Neural crest cell (in vitro differentiated cells): ENCODE results near the gene FOXL1. TPM values are rescaled to one million over a fixed set of nuclear protein-coding genes. Genes with fewer than 3 reads are reported as not detected.

Experiments used
- DNase-seq: peaks from one replicate; pipeline ENCODE4 v3.0.0; 2021; ENCODE audit warnings: low read depth, mixed read lengths, low spot score
- H3K27ac Mint-ChIP-seq: one replicate; pipeline ENCODE4 v1.8.0; 2021; ENCODE audit warnings: mild to moderate bottlenecking, mixed read lengths; ENCODE audit not compliant: unreplicated experiment
- H3K27me3 Mint-ChIP-seq: 2 replicates; pipeline ENCODE4 v1.8.0; 2021; ENCODE audit warnings: low read depth, mild to moderate bottlenecking, mixed read lengths
- H3K36me3 Mint-ChIP-seq: 2 replicates; pipeline ENCODE4 v1.8.0; 2021; ENCODE audit warnings: low read depth, mild to moderate bottlenecking, mixed read lengths
- H3K4me1 Mint-ChIP-seq: 2 replicates; pipeline ENCODE4 v1.8.0; 2021; ENCODE audit warnings: mixed read lengths
- H3K4me3 Mint-ChIP-seq: one replicate; pipeline ENCODE4 v1.8.0; 2021; ENCODE audit warnings: mild to moderate bottlenecking, mixed read lengths
- H3K9me3 Mint-ChIP-seq: 2 replicates; pipeline ENCODE4 v1.8.0; 2021; ENCODE audit warnings: mixed read lengths
- long read RNA-seq: library from polyadenylated mRNA; unstranded; transcript quantifications from one replicate; pipeline ENCODE4 v2.0.0, GENCODE V29; 2020
- total RNA-seq: library from RNA; stranded (reverse); gene quantifications from 2 replicates; pipeline ENCODE4 v1.2.1, GENCODE V29; 2021
- TF ChIP-seq, protein P1 (sequence below): fragments of 200-600 bp; sonication (generic); conservative IDR thresholded peaks from 2 replicates; pipeline ENCODE4 v1.5.0; 2021; ENCODE audit warnings: antibody characterized with exemption, mild to moderate bottlenecking

FOXL1 gene
- 0.09 and 0.18 TPM in 2 replicates for total RNA-seq
- long read RNA-seq = 0 reads

DNA sequence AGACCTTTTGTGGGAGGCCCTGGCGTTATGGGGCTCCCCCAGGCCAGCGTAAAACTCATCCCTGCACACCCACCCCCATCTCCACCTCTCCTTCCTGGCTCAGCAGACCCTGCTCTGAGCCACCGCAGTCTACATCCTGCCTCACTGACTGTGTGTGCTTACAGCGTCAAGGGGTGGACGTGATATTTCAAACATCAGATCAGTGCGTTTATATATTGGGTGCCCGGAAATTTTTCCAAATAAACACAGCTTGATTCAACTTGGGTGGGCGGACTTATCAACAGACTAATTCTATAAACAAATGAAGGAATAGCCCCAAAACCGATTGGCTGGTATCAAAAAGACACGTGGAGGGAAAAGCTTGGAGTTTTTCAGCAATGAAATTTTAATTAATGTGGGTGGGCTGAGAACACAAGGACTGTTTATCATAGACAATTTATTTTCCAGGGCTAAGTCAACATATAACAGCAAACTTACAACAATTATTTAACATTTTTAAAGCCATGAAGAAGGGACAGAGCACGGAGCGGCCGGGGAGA, at the start of gene FOXL1:
FOXL1 (plus strand) TSS at position 489 of the 539 bp plus-strand sequence. CDS start 175 bp downstream, outside the sequence.
- Mint-ChIP-seq H3K4me3 (peak within 1 kb of the TSS; percentile 80), H3K36me3 (no peaks in the 10 kb centered on the region), H3K27ac (peak within 1 kb of the TSS; percentile 57), H3K9me3 (no peaks in the 10 kb centered on the region), H3K4me1 (peaks cover 25% of the 10 kb centered on the region), H3K27me3 (peaks cover 94% of the 10 kb centered on the region)
- DNase-seq = no peak
- TF ChIP-seq, protein P1, sequence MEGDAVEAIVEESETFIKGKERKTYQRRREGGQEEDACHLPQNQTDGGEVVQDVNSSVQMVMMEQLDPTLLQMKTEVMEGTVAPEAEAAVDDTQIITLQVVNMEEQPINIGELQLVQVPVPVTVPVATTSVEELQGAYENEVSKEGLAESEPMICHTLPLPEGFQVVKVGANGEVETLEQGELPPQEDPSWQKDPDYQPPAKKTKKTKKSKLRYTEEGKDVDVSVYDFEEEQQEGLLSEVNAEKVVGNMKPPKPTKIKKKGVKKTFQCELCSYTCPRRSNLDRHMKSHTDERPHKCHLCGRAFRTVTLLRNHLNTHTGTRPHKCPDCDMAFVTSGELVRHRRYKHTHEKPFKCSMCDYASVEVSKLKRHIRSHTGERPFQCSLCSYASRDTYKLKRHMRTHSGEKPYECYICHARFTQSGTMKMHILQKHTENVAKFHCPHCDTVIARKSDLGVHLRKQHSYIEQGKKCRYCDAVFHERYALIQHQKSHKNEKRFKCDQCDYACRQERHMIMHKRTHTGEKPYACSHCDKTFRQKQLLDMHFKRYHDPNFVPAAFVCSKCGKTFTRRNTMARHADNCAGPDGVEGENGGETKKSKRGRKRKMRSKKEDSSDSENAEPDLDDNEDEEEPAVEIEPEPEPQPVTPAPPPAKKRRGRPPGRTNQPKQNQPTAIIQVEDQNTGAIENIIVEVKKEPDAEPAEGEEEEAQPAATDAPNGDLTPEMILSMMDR = no peak

DNA sequence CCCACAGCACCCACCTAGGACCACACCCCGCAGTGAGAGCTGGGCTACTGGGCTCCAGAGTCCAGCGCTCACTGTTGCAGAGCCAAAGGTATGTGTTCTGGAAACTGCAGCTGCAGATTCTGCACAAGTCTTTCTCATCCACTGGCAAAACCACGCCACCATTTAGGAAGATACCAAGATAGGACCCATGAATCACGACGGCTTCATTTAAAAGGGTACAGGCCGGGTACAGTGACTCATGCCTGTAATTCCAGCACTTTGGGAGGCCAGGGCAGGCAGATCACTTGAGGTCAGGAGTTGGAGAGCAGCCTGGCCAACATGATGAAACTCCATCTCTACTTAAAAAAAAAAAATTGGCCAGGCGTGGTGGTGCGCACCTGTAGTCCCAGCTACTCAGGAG, 49.2 kb upstream of the FOXL1 start:
- Mint-ChIP-seq H3K4me1 (no peaks in the 10 kb centered on the region), H3K27me3 (peaks cover 11% of the 10 kb centered on the region), H3K4me3 (no peak overlapping the region), H3K9me3 (no peaks in the 10 kb centered on the region), H3K27ac (no peak overlapping the region), H3K36me3 (no peaks in the 10 kb centered on the region)
- DNase-seq = no peak
- TF ChIP-seq, protein P1 = no peak

DNA sequence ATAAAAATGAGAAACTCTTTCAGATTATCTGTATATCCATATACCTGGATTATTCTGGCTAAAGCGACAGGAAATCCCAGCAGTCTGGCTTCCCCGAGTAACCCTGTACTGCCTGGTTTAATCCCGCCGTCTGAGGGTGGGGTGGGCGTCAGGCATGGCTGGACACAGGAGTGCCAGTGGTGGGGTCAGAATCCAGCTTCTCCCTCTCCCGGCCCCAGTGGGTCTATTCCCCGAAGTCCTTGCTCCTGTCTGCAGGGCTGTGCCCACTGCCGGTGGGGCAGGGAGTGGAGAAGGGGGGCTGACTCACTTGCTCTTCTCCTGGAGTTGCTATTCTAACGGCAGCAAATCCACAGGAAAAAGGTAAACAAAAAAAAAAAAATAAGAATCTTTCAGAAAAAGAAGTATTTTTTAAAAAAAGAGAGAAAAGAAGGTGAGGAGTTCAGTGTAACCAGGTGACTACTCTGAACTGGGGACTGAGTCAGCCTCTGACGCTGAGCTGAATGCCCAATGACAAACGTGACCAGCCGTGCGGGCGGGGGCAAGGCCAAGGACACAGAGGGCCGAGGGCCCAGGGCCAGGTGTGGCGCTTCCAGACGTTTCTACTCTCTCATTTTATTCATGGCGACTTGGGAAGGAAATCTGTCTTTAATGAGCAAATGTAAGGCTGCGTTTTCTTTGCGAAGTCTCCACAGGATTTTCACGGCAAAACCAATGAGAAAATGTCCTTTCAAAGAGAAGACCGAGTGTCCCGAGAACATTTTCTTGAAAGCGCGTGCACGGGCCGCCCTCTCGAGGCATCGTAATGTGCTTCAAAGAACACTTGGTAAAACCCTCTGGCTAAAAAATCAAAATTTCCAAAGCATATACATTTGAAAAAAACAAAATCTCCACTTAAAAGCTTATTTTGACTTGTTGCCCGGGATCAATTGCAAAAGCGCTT, 47.8 kb upstream of the FOXL1 start:
- no peaks in the 10 kb centered on the region for H3K4me1 Mint-ChIP-seq
- peaks cover 11% of the 10 kb centered on the region for H3K27me3 Mint-ChIP-seq
- no peak for DNase-seq
- H3K9me3 Mint-ChIP-seq = no peaks in the 10 kb centered on the region
- no peak overlapping the region for H3K4me3 Mint-ChIP-seq
- H3K36me3 Mint-ChIP-seq = no peaks in the 10 kb centered on the region
- TF ChIP-seq, protein P1 = no peak
- H3K27ac Mint-ChIP-seq = no peak overlapping the region

DNA sequence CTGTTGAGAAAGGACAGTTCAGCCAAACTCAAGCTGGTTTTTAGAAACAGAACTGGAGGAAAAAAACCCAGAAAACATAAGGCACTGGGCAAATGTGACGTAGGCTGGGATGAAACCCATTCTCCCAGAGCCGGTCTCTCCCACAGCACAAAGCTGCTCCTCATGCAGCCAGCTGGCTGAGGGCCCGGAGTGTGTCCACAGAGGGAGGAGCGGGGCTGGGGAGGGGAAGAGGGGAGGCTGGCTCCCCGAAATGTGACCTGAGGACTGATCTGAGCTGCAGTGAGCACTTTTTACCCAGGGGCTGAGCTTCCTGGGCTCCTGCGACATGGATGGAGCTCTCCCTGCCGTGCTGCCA, 47.2 kb upstream of the FOXL1 start:
- no peak for DNase-seq
- TF ChIP-seq, protein P1 = no peak
- H3K36me3 Mint-ChIP-seq = no peaks in the 10 kb centered on the region

DNA sequence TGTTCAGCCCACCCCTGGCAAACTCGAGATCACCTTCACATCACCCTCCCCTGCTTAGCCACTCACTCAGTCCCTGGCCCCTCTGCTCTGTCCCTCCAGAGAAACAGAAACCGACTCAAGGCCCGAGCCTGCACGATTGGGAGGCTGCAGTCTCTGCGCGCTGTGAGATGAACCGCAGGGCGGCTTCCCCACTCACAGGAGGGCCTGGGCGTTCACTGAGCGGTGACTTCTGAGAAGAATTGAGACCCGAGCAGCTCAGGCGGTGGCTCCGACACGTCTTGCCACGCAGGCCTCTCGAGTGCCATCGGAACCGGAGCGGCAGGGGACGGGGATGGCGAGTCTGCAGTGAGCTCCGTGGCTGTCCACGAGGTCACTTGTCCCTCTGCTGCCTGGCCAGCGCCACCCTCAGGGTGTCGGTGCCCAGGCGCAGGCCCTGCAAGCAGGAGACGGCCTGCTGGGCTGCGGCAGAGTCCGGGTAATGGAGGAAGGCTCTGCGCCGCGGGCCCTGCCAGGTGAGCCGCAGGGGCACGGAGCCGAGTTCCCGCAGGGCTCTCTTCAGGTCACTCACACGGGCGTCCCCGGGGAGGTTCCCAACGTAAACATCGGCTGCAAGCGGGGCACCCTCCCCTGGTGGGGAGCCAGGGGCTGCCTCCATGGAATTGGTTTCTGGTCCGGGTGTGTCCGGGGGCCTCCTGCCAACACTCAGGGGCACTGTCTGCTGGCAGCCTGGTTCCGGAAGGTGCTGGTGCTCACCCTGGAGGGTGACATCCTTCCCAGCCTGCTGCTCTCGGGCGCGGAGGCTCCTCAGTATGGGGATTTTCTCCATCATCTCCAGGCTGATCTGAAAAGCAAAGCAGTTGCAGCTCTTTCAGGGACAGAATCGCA, 46.5 kb upstream of the FOXL1 start:
- Mint-ChIP-seq H3K4me3 (no peak overlapping the region), H3K9me3 (no peaks in the 10 kb centered on the region), H3K4me1 (peaks cover 9% of the 10 kb centered on the region), H3K36me3 (no peaks in the 10 kb centered on the region), H3K27ac (no peak overlapping the region), H3K27me3 (peaks cover 3% of the 10 kb centered on the region)
- TF ChIP-seq, protein P1 = no peak
- no peak for DNase-seq

More for the DNA sequence above, 47.2 kb upstream of the FOXL1 start:
- Mint-ChIP-seq H3K27me3 (peaks cover 8% of the 10 kb centered on the region), H3K27ac (no peak overlapping the region), H3K9me3 (no peaks in the 10 kb centered on the region), H3K4me3 (no peak overlapping the region), H3K4me1 (peaks cover 3% of the 10 kb centered on the region)
